ENCODE measurements around the gene EVL.

Gene EVL

GRCh38 chr14:100111931-100112704, 46.9 kb downstream of the EVL start:
- no peak for DNase-seq

DNA sequence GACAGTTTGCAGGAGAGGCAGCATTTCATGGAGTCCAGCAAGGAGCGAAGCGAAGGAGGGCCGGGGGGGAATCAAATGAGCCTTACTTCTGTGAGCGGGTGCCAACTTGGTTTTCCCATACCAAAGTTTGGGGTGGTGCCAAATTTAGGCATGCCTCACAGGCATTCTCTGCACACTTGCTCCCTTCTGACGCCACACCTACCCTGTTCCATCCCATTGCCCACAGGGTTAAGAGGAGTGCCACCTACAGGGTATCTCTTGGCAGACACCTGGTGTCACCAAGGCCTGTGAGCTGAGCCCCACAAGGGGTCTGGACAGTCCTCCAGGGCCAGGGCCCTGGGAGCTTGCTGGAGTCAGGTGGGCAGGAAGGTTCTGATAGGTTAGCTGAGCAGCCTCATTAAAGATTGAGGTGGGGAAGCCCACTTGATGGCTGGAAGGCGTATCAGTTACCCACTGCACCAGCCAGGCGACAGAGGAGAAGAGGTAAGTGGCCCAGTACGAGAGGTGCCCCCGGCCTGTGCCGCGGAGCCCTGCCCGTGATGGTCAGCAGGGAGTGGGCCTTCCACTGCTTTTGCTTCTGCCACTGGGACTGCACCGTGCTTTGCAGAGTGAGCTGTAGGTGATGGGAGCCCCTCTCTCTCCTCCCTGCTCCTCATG, 49.0 kb downstream of the EVL start:
- no peak for DNase-seq

DNA sequence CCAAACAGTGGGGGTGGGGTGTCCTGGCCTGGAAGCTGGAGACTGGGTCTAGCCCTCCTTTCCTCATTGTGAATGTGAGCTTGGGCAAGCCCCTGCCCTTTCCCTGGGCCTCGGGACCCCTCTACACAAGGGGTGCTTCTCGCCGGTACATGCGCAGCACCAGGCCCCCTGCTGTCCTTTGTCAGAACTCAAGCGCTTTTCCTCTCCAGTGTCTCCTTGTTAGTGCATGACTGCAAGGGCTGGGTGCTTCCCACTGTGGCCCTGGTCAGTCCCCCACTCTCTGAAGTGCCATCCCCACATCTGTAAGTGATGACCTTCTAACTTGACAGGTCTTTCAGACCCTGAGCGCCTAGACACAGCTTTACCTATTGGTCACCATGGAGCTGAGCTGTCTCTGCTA, 50.0 kb downstream of the EVL start:
- no peak for DNase-seq

DNA sequence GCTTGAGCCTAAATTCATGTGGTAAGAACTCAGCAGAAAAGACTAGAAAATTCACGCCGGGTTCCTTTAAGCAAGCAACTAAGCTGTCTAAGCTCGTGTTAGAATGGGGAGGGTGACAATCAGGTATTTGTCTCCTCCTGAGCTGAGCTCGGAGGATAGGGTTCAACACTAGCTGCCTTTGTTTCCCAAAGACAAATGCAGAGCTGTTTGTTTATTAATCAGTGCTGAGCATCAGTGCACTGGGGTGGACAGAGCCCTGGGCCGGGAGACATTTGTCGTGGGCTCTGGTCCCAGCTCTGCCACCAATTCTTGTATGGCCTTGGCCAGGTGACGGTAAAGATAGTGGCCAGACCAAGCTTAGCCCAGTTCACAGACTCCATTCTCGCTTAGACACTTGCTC, 50.5 kb downstream of the EVL start:
- no peak for DNase-seq

- no peak for DNase-seq
Observed at GRCh38 chr14:100116134-100116533, 50.9 kb downstream of the EVL start.

DNA sequence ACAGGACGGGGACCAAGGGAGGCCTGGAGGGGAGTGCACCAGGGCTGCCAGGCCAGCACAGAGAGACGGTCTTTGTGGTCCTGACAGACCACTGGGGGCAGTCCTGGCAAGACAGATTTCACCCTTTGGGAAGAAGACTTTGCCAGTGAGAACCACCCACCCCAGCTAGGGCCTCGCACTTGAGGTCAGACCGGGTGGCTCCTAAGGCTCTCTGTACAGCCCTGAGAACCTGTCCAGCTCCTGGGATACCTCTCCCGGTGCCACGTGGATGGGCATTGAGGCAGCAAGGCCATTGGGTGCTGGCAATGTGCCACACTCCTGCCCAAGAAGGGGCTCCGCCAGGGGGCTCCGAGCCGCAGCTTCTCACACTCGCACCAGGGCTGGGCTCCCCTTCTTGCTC, 51.8 kb downstream of the EVL start:
- no peak for DNase-seq

- DNase-seq, result no peak
Observed at GRCh38 chr14:100117633-100118395, 52.6 kb downstream of the EVL start.

GRCh38 chr14:100118396-100119011, 53.3 kb downstream of the EVL start:
- DNase-seq, result no peak

GRCh38 chr14:100119251-100119650, 54.0 kb downstream of the EVL start:
- DNase-seq, result no peak

GRCh38 chr14:100120522-100121269, 55.5 kb downstream of the EVL start:
- DNase-seq, result no peak

DNA sequence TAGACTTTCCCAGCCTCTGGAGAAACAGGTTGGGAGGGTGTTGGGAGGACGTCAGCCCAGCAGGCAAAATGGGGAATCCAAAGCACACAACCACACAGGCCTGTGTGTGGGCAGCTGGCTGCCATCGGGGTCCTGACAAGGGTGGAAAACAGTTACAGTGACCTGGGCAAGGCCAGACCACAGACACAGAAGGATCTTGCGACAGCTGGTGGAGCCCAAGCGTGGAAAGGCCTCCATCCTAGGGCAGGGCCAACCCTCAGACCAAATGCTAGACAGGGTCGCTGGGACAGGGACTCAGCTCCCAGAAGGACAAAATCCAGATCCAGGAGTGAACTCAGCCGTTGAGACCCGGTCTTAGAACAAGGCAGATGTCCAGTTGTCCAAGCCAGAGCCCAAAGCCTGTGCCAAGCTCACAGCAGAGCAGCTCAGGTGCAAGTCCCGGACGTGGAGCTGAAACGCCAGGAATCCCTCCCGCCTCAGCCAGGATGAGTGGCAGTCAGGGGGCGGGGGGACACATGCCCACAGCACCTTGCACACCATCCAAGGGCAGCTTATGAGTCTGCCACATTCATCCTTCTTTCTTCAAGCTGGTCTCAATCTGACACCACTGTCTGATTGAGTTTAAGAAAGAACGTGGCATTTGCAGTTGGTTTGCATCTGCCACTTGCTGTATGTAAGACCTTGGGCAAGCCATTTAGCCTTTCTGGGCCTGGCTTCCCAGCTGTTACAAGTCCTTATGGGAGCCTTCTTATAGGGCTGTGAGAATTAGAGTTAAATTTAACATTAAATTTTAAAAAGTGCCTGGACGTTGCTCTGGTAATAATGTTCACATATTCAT, 56.6 kb downstream of the EVL start:
- DNase-seq, result no peak

DNA sequence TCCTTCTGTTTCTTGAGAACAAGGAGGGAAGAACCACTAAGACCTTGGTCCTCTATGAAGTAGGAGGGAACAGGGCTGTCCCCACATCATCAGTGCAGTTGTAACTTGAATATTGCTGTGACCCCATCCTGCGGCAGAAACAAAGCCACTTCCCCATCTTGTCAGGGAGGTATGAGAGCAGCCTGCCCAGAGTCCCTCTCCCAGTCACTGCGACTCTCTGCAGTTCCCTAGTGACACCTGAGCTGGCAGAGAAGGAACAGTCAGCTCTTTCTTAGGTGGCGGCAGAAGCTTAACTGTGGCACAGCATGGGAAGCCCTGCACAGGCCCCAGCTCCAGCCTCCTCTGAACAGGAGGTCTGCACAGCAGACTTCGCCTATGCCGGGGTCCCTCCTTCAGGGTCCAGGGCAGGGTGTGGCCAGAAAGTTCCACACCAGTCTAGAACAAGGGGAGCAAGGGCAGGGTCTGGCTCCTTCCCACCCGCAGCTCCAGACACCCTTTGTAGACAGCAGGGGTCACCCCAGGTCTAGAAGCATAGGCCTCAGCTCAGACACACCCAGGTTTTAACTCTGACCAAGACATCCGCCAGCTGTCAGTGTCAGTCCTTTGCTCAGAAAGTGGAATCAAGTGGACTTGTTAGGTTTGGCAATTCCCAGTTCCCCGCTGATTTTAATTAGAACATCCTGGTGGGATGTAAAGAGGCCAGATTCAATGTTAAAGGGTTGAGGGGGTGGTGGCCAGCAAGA, 57.4 kb downstream of the EVL start:
- no peak for DNase-seq

DNA sequence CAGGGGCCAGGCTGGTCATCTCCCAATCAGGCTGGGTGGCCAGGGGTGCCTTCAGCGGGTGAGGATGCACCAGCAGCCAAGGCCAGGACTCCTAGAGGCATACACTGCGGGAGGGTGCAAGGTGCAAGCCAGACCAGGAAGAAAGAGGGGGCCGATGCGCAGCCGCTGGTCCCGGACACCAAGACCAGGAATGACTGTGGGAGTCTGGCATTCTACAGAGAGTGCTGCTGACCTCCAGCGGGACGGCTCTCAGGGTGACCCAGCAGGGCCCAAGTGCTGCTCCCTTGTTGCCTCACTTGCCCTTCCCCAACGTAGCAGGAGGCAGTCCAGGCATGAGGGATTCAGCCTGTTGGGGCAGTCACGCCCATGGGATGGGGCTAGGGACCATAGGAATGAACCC, 58.4 kb downstream of the EVL start:
- DNase-seq, result no peak

DNA sequence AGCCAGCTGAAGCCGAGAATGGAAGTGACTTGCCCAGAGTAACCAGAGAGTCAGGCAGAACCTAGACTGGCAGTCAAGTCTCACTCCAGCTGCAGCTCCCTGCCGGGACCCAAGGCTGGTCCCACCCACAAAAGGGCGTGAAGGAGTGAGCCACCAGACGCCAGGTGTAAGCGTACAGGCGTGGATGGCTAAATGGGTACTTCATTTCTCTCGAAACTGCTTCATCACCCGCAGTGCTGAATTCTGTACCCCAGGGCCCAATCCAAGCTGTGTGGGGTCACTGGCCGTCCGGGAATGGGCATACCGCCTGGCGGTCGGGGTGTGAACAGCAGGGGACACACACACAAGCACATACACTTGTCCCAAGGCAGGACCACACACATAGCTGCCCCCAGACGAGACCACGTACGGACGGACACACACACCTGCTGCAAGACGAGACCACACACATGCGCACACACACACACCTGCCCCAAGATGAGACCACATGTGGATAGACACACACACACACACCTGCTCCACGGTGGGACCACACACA, 59.4 kb downstream of the EVL start:
- DNase-seq, result no peak

GRCh38 chr14:100126401-100126800, 61.2 kb downstream of the EVL start:
- no peak for DNase-seq

DNA sequence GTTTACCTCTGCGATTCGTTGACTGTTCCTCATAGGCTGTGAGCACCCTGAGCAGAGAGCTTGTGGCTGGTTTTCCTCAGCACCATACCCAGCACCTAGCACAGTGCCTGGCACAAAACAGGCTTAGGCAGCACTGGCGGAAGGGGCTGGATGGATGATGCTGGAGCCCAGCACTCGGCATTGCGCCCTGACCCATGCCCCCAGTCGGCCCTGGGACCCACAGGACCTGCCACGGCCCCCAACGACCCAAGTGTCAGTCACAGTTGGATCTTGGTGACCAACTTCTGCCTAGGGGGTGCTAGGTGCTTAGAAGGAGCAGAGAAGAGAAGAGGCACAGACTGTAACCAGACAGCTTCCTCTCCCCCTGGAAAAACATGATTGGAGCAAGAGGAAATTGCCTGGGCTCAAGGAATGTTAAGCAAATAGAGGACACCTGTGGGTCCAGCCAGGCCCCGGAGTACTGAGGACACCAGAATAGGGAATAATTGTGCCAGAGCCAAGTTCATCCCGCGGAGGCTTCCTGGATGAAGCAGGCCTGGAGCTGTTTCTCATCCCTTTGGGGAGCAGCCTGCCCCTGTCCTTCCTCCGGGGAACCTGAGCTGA, 62.7 kb downstream of the EVL start:
- DNase-seq, result no peak

DNA sequence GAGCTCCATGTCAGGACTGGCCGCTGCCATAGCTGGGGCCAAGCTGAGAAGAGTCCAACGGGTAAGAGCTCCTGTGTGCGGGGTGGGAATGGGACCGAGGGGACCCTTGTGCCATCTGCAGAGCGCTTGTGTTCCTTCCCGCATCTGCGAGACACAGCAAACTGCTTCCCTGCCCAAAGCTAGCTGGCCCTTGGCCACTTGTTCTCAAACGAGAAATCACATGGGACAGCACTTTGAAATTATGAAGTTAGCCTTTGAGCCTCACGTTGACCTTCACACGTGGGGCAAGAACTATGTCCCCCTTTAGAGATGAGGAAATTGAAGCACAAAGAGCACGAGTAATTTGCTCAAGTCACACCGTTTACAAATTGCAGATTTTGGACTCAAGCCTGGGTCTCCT, 63.5 kb downstream of the EVL start:
- DNase-seq, result no peak

- peak; percentile 6 for DNase-seq
Observed at GRCh38 chr14:100129161-100129589, 64.0 kb downstream of the EVL start.

DNA sequence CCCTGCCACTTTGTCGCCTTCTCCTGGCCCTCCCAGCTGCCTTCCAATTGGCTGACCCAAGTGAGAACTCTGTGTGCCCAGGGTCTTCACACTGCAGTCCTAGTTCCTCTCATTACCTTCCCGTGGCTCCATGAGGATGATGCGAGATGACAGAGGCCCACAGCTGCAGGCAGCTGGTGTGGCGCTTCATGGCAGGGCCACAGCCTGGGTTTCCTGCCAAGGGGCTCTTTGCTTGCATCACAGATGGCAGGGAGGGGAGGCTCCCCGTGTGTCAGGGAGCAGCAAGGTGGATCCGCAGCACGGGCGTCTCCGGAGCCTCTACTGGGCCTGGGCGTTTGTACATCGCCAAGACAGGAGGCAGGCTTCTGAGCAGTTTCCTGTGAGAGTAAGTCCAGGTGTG, 65.3 kb downstream of the EVL start:
- DNase-seq, result no peak

GRCh38 chr14:100131181-100131580, 66.0 kb downstream of the EVL start:
- no peak for DNase-seq

Measured in fibroblast of skin of abdomen (primary cell).